ENCODE results near the gene ERI3.
A peak's percentile ranks its signal among the peaks of the same experiment; 100 is the strongest.

The ERI3 gene

DNA sequence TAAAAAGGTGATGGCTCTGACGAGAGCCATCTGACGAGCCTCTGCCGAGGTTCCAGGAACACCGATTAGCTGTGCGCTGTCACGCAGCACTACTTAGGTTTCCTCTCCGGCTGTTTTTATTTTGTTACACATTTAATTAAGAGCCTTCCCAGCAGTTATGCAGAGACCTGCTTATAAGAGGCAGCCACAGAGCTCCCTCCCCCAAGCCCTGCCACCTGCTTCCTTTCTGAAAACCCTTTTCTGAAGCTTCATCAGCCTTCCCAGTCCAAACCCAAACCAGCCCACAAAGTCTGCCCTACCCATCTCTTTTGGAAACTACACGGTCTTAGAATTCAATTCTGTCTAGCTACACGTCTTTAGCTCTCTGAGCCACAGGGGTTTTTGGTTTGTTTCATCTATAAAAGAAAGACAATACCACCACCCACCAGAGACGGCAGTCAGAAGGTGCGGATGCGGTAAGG lies 49.1 kb downstream of the ERI3 start:
- DNase-seq: peak; percentile 14
- no peaks in the 10 kb centered on the region for H3K4me1 ChIP-seq (ENCODE audit: insufficient read depth, low read length)
- peaks cover 92% of the 10 kb centered on the region for H3K36me3 ChIP-seq (ENCODE audit: insufficient read depth, low read length)
- H3K27ac ChIP-seq (ENCODE audit: low read length): no peak overlapping the region
- no peak overlapping the region for H3K4me3 ChIP-seq (ENCODE audit: low read depth in 1 of 2, low read length in 2 of 2)
- H3K27me3 ChIP-seq (ENCODE audit: insufficient read depth, low read length, poor library complexity): no peaks in the 10 kb centered on the region
- no peak overlapping the region for H3K9ac ChIP-seq (ENCODE audit: low read depth, low read length)
- ATAC-seq (ENCODE audit: insufficient read depth, low read depth): peak; percentile 76
- H4K20me1 ChIP-seq (ENCODE audit: insufficient read depth, low read length): peaks cover 8% of the 10 kb centered on the region
- no peak overlapping the region for H2AFZ ChIP-seq (ENCODE audit: low read depth, low read length)
- TF ChIP-seq, protein P1, sequence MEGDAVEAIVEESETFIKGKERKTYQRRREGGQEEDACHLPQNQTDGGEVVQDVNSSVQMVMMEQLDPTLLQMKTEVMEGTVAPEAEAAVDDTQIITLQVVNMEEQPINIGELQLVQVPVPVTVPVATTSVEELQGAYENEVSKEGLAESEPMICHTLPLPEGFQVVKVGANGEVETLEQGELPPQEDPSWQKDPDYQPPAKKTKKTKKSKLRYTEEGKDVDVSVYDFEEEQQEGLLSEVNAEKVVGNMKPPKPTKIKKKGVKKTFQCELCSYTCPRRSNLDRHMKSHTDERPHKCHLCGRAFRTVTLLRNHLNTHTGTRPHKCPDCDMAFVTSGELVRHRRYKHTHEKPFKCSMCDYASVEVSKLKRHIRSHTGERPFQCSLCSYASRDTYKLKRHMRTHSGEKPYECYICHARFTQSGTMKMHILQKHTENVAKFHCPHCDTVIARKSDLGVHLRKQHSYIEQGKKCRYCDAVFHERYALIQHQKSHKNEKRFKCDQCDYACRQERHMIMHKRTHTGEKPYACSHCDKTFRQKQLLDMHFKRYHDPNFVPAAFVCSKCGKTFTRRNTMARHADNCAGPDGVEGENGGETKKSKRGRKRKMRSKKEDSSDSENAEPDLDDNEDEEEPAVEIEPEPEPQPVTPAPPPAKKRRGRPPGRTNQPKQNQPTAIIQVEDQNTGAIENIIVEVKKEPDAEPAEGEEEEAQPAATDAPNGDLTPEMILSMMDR (IDR thresholded peaks at IDR 0.05; ENCODE audit: borderline replicate concordance, extremely low read depth, low read length, poor library complexity, severe bottlenecking): no peak
- TF ChIP-seq EZH2 (IDR thresholded peaks at IDR 0.05; ENCODE audit: borderline replicate concordance, low read depth, low read length, severe bottlenecking): no peak
- H3K4me2 ChIP-seq (ENCODE audit: insufficient read depth, low read length): no peak overlapping the region
- no peaks in the 10 kb centered on the region for H3K9me3 ChIP-seq (ENCODE audit: insufficient read depth, low read length, severe bottlenecking)
- H3K79me2 ChIP-seq (ENCODE audit: insufficient read depth, low read length): no peaks in the 10 kb centered on the region

DNA sequence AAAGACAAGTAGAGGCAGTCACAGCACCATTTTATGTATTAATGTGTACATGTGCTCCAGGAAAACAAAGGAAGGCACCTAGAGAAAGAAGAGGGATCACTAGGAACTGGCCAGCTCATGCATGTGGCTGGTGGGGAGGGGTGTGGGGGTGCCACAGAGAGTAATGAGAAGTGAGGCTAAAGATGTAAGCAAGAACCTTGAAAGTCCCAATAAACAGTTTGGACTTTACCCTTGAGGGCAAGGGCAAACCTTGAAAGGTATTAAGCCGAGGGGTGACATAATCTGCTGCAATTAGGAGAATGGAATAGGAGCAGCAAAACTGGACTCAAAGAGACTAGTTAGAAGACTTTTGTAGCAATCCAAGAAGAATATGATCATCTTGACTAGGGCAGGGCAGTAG lies 51.5 kb downstream of the ERI3 start:
- Histone ChIP-seq H3K4me3 (ENCODE audit: low read depth in 1 of 2, low read length in 2 of 2) (no peak overlapping the region), H3K36me3 (ENCODE audit: insufficient read depth, low read length) (peaks cover 83% of the 10 kb centered on the region), H3K27me3 (ENCODE audit: insufficient read depth, low read length, poor library complexity) (no peaks in the 10 kb centered on the region), H3K4me2 (ENCODE audit: insufficient read depth, low read length) (no peak overlapping the region), H3K27ac (ENCODE audit: low read length) (no peak overlapping the region), H3K9ac (ENCODE audit: low read depth, low read length) (no peak overlapping the region), H3K9me3 (ENCODE audit: insufficient read depth, low read length, severe bottlenecking) (no peaks in the 10 kb centered on the region), H2AFZ (ENCODE audit: low read depth, low read length) (no peak overlapping the region), H3K4me1 (ENCODE audit: insufficient read depth, low read length) (no peaks in the 10 kb centered on the region), H3K79me2 (ENCODE audit: insufficient read depth, low read length) (no peaks in the 10 kb centered on the region), H4K20me1 (ENCODE audit: insufficient read depth, low read length) (peaks cover 8% of the 10 kb centered on the region)
- TF ChIP-seq EZH2 (IDR thresholded peaks at IDR 0.05; ENCODE audit: borderline replicate concordance, low read depth, low read length, severe bottlenecking): no peak
- TF ChIP-seq, protein P1 (IDR thresholded peaks at IDR 0.05; ENCODE audit: borderline replicate concordance, extremely low read depth, low read length, poor library complexity, severe bottlenecking): no peak
- DNase-seq: no peak
- ATAC-seq (ENCODE audit: insufficient read depth, low read depth): no peak

DNA sequence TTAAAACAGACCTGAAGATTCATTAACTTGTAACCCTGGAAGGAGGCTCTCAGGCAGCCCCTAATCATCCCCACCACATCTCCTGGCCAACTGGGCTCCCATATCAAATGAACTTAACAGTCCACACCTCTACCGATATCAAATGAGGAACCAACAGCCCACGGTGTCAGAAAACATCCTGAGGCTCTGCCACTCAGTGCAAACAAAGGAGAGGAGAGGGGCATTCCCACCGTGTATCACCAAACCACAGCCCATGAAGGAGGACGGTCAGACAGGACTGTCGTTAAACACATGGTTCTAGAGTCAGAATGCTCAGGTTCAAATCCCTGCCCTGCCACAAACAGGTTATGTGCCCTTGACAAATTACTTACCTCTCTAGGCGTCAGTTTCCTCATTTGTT lies 52.5 kb downstream of the ERI3 start:
- TF ChIP-seq, protein P1 (IDR thresholded peaks at IDR 0.05; ENCODE audit: borderline replicate concordance, extremely low read depth, low read length, poor library complexity, severe bottlenecking): no peak
- TF ChIP-seq EZH2 (IDR thresholded peaks at IDR 0.05; ENCODE audit: borderline replicate concordance, low read depth, low read length, severe bottlenecking): no peak
- ATAC-seq (ENCODE audit: insufficient read depth, low read depth): no peak
- DNase-seq: no peak
- Histone ChIP-seq H4K20me1 (ENCODE audit: insufficient read depth, low read length) (peaks cover 8% of the 10 kb centered on the region), H3K4me3 (ENCODE audit: low read depth in 1 of 2, low read length in 2 of 2) (no peak overlapping the region), H3K9me3 (ENCODE audit: insufficient read depth, low read length, severe bottlenecking) (no peaks in the 10 kb centered on the region), H3K27ac (ENCODE audit: low read length) (no peak overlapping the region), H3K4me2 (ENCODE audit: insufficient read depth, low read length) (no peak overlapping the region), H3K4me1 (ENCODE audit: insufficient read depth, low read length) (no peaks in the 10 kb centered on the region), H3K9ac (ENCODE audit: low read depth, low read length) (no peak overlapping the region), H3K27me3 (ENCODE audit: insufficient read depth, low read length, poor library complexity) (no peaks in the 10 kb centered on the region), H2AFZ (ENCODE audit: low read depth, low read length) (no peak overlapping the region), H3K36me3 (ENCODE audit: insufficient read depth, low read length) (peaks cover 80% of the 10 kb centered on the region), H3K79me2 (ENCODE audit: insufficient read depth, low read length) (no peaks in the 10 kb centered on the region)

DNA sequence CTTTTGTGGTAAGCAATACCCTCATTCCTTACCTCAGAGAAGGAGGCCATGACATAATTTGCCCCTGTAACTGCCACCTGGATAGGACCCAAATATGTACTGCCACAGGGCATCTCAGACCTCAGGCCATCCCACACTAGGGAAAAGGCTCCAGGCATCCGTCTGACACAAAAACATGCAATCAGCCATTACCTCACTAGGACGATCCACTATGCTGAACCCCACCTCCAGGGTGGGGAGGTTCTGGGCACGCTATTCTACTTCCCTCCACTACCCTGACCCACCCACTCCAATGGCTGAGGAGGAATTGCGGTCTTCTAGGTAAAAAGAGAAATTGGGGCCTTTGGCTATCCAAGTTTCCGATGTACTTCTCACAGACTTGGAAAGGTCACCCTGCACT lies 53.6 kb downstream of the ERI3 start:
- H3K36me3 ChIP-seq (ENCODE audit: insufficient read depth, low read length): peaks cover 80% of the 10 kb centered on the region
- no peak overlapping the region for H3K4me2 ChIP-seq (ENCODE audit: insufficient read depth, low read length)
- no peak overlapping the region for H2AFZ ChIP-seq (ENCODE audit: low read depth, low read length)
- H3K27ac ChIP-seq (ENCODE audit: low read length): no peak overlapping the region
- H3K27me3 ChIP-seq (ENCODE audit: insufficient read depth, low read length, poor library complexity): no peaks in the 10 kb centered on the region
- DNase-seq (no peak), ATAC-seq (ENCODE audit: insufficient read depth, low read depth) (no peak)
- H3K79me2 ChIP-seq (ENCODE audit: insufficient read depth, low read length): no peaks in the 10 kb centered on the region
- H3K9ac ChIP-seq (ENCODE audit: low read depth, low read length): no peak overlapping the region
- no peak overlapping the region for H3K4me3 ChIP-seq (ENCODE audit: low read depth in 1 of 2, low read length in 2 of 2)
- TF ChIP-seq, protein P1 (IDR thresholded peaks at IDR 0.05; ENCODE audit: borderline replicate concordance, extremely low read depth, low read length, poor library complexity, severe bottlenecking): no peak
- TF ChIP-seq EZH2 (IDR thresholded peaks at IDR 0.05; ENCODE audit: borderline replicate concordance, low read depth, low read length, severe bottlenecking): no peak
- no peaks in the 10 kb centered on the region for H3K9me3 ChIP-seq (ENCODE audit: insufficient read depth, low read length, severe bottlenecking)
- H4K20me1 ChIP-seq (ENCODE audit: insufficient read depth, low read length): peaks cover 2% of the 10 kb centered on the region
- no peaks in the 10 kb centered on the region for H3K4me1 ChIP-seq (ENCODE audit: insufficient read depth, low read length)

Measured in DND-41 (cell line).